Measurements from ENCODE around the gene HRCT1. TPM values are rescaled to one million over a fixed set of nuclear protein-coding genes. Genes with fewer than 3 reads are reported as not detected.
A peak's percentile ranks its signal among the peaks of the same experiment; 100 is the strongest.
"Not testable (repeated sequence)": the region's sequence is repeated elsewhere in the genome, so short reads cannot be mapped to it uniquely, and the experiment has no call there.

HRCT1 gene
- 1.0 TPM in 1 of 2 replicates, not detected in the other for total RNA-seq (2014; rRNA removed; shearing (Covaris generic))

GRCh38 chr9:35905912-35906679 lies at the start of gene HRCT1:
Gene HRCT1, plus strand, starts transcription at chr9:35906202. Its CDS starts 86 bp downstream, at chr9:35906288.
- DNase-seq (ENCODE audit: low spot score) = peak; percentile 93

GRCh38 chr9:35856206-35856605 lies 49.8 kb upstream of the HRCT1 start:
- DNase-seq (ENCODE audit: low spot score) = no peak

- DNase-seq (ENCODE audit: low spot score) = no peak
Measured at GRCh38 chr9:35856882-35857281, 49.1 kb upstream of the HRCT1 start.

- no peak for DNase-seq (ENCODE audit: low spot score)
Measured at GRCh38 chr9:35858458-35858857, 47.5 kb upstream of the HRCT1 start.

- peak; percentile 58 for DNase-seq (ENCODE audit: low spot score)
Measured at GRCh38 chr9:35859310-35859989, 46.6 kb upstream of the HRCT1 start.

- DNase-seq (ENCODE audit: low spot score) = no peak
Measured at GRCh38 chr9:35859990-35860339, 46.0 kb upstream of the HRCT1 start.

- DNase-seq (ENCODE audit: low spot score) = no peak
Measured at GRCh38 chr9:35861161-35861897, 44.7 kb upstream of the HRCT1 start.

- DNase-seq (ENCODE audit: low spot score) = no peak
Measured at GRCh38 chr9:35862328-35862727, 43.7 kb upstream of the HRCT1 start.

- no peak for DNase-seq (ENCODE audit: low spot score)
Measured at GRCh38 chr9:35863583-35863982, 42.4 kb upstream of the HRCT1 start.

GRCh38 chr9:35864695-35865255 lies 41.2 kb upstream of the HRCT1 start:
- no peak for DNase-seq (ENCODE audit: low spot score)

- DNase-seq (ENCODE audit: low spot score) = no peak
Measured at GRCh38 chr9:35867538-35867937, 38.5 kb upstream of the HRCT1 start.

- no peak for DNase-seq (ENCODE audit: low spot score)
Measured at GRCh38 chr9:35868933-35869332, 37.1 kb upstream of the HRCT1 start.

GRCh38 chr9:35869621-35870216 lies 36.3 kb upstream of the HRCT1 start:
- DNase-seq (ENCODE audit: low spot score) = no peak

GRCh38 chr9:35870351-35870923 lies 35.6 kb upstream of the HRCT1 start, which contains the start of gene OR13J1:
Gene OR13J1, minus strand, starts transcription at chr9:35870401. Its CDS starts 0 bp downstream, at chr9:35870401.
- DNase-seq (ENCODE audit: low spot score) = no peak

- DNase-seq (ENCODE audit: low spot score) = peak; percentile 81
Measured at GRCh38 chr9:35871545-35871944, 34.5 kb upstream of the HRCT1 start.

- DNase-seq (ENCODE audit: low spot score) = no peak
Measured at GRCh38 chr9:35872505-35872904, 33.5 kb upstream of the HRCT1 start.

GRCh38 chr9:35882263-35882848 lies 23.6 kb upstream of the HRCT1 start:
- DNase-seq (ENCODE audit: low spot score) = peak; percentile 52

- DNase-seq (ENCODE audit: low spot score) = no peak
Measured at GRCh38 chr9:35882996-35883395, 23.0 kb upstream of the HRCT1 start.

- not testable (repeated sequence) for DNase-seq (ENCODE audit: low spot score)
Measured at GRCh38 chr9:35884908-35885307, 21.1 kb upstream of the HRCT1 start.

GRCh38 chr9:35891646-35892045 lies 14.4 kb upstream of the HRCT1 start:
- no peak for DNase-seq (ENCODE audit: low spot score)

- no peak for DNase-seq (ENCODE audit: low spot score)
Measured at GRCh38 chr9:35892051-35892450, 14.0 kb upstream of the HRCT1 start.
